GM21723 (cell line): ENCODE measurements around the gene STXBP6.

Experiments used
- ATAC-seq: cut with Tn5 transposase; IDR thresholded peaks from one replicate; pipeline ENCODE4 v1.9.1; 2021; ENCODE audit warnings: mild to moderate bottlenecking, moderate library complexity; ENCODE audit not compliant: unreplicated experiment

The STXBP6 gene

DNA sequence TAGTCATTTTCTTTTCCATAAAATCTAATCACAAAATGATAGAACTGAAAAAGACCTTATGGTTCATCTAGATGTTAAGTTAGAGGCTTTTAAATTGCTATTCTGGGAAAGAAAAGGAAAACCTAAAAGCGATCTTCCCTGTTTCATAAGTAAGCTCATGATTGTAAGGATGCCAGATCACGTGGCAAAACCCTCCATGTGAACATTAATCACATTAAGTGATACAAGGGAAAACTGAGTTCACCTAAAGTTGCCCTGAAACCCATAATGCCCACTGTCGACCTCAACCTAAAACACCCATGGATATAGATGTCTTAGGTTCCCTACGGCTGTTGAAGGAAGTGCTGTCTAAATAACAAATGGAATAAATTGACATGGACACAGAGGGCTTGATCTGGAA lies 3.0 kb upstream of the STXBP6 start:
- ATAC-seq = no peak

DNA sequence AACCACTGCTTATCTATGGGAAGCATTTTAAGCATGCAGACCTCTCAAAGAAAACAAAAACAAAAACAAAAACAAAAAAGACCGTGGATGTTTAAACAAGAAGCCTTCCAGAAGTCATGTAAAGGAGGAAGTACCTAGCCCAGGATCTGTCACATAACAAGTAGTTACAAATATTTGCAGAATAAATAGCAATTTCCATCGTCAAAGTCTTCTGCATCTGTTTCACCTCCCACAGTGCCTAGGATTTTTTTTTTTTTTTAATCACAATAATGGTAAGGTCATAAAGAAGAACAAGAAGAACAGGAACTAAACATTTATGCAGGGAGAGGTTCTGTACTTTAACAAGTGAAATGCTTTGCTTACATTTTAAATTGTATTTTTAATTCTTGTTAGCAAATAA lies 2.4 kb upstream of the STXBP6 start:
- ATAC-seq = no peak

DNA sequence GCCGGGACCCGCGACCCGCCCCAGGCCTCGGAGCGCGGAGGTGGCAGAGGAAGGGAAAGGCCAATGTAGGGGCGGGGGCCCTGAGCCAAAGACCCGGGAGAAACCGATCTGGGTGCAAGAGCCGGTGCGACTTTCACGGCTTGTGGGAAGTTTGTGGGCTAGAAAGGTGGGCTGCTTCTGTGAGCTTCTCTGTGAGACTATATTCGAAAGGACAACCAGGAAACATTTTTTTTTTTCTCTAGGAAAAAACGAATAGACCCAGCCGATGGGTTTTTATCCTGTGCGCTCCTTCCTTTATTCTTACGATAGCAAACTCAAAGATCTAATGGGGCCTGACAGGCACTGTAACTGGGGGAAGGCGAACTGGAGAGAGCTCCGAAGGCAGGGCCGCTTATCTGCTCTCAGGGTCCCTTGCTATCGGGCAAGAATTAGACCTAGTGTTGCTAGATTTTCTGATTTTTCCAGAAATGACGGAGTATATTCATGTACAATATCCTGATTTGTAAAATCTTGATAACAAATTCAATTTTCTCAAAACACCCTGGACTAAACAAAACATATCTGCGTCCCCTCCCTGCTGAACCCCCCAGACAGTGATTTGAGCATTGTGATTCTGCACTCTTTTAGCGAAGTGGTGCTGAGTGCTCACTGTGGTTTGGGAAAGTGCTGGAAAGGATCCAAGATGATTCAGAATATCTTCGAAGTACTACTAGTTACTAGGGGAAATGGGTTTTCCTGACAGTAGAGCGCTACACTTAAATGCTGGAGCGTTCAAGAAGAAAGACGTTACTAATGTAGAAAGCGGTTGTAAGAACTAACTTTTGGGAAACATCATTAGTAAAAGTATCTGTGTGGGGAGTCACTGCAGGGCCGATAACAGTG lies 563 bp upstream of the STXBP6 start:
- ATAC-seq = no peak

DNA sequence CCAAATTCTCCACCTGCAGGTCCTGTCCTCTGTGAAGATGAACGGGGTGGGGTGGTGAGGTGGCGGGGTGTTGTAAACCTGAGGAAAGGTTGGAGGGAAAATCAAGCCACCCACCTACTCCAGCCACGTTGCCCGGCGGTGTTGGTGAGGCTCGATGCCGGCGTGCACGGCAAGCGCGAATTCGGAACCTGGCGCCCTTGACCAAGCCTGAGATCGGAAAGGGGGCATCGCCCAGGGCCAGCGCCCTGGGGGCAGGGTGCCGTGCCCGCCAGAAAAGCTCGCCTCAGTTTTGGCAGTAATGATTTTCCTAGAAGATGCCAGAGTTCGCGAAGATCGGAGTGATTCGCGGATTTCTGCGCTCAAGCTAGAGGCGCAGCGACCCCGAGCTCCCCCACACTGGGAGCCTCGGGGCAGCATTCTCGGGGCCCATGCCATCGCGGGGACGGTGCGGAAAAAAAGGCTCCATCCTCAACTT lies 817 bp downstream of the STXBP6 start:
- no peak for ATAC-seq

DNA sequence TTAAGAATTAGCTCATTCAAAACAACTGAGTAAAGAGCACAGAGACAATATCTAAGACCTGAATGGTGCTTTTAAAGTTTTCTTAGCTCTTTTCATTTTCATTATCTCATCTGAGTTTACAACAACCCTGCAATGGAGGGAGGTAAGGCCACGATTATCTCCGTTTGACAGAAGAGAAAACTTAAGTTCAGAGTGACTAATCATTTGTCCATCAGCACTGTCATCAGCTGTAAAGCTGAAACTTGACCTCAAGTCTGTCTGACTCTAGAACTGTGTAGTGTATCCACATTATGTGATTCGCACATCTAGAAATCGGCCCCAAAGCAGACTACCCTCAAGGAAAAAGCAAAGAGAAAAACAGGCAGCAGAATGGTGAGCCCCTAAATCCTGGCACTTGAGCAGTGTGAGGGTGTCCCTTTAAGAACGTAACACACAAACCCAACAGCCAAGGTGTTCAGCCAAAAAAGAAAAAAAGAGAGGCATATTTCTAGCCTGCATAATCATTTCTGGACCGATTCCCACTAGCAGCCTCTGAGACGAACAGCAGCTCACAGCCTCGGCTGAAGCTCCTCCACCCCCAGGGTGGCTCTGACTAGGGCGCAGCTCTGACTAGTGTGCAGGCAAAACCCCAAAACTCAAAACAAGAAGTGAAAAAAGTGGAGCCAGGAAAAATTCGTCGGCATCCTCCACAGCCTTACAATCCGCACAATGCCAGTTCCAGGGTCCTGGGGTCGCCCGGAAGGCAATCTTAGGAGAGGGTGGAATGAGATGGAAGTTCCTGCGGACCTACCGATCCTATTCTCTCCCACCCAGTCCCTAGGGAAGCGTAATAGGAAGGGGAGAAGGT lies 1.6 kb downstream of the STXBP6 start:
- ATAC-seq = no peak

DNA sequence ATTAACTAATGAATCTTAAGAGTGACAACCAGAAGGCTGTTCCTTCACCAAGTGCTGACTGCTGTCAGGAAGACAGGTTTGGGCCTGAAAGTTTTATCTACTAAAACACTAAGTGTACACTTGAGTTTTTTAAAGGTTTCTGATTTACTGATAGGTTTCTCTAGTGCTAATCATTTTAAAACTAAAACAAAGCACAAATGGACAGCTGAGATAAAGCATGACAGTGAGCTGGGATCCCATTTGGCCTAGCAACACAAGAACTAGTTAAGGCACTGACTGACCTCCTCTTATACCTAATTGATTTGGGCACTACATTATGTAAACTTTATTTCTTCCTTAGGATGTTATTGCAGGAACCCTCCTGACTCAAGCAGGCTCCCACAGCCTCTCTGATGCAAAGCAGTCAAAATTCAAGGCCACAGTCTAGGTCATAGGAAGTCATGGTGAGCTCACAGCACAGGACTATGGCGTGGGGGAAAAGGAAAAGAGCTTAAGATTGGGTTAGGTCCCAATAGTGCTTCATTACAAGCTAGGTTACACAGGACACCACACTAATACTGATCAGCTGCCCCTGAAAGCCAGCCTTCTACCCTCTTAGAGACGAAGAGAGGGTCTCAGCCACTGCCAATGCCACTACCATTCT lies 3.5 kb downstream of the STXBP6 start:
- no peak for ATAC-seq

DNA sequence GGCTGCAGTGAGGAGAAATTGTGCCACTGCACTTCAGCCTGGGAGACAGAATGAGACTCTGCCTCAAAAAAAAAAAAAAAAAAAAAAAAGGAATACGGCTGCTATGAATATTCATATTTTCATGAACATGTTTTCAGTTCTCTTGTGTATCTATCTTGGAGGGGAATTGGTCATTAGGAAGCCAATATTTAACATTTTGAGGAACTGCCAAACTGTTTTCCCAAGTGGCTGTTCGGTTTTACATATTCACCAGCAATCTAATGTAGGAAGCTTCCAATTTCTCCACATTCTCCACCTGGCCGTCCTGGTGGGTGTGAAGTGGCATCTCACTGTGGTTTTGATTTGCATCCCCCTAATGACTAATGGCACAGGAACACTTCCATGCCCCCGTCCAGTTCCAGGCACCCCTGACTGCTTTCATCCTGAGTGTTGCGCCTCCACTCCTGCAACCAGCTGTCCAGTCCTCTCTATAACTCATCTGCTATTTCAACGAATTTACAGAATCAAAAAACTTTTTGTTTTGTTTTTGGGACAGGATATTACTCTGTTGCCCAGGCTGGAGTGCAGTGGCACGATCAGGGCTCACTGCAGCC lies 5.7 kb downstream of the STXBP6 start:
- ATAC-seq = no peak

DNA sequence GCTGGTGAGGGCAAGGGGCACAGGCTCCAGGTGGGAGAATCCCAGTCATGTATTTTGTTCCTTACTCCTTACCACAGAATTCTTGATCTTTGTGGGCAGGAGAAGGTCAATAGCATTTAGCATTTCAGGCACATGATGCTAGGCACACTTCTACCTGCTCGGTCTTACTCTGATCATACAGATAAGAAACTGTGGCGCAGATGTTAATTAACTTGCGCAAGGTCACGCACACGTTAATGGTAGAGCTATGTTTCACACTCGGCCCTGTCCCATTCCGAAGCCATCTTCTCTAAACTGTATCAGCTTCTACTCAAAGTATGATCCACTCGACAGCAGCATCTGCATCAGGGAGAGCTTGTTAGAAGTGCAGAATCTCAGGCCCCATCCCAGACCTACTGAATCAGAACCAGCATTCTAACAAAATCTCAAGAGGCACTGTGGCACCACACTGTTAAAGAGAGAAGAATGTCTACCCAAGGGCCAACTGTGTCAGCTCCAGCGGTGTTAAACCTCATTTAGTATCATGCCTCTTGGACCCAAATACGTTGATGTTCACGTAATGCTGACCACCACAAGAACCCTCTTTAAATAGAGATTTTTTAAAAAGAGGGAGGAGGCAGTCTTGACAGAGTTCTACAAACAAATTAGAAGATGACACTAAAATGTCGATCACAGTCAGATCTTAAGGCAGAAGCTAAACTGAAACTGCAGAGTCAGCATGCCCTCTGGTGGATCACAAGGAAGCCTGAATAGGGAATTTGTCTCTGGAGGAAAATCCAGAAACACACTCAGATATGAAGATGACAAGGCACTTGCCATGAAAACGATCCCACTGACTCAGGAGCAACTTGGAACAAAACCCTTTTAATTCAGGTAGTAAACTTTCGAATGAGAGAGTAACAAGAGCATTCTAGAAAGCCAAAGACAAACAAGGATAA lies 7.3 kb downstream of the STXBP6 start:
- ATAC-seq = no peak

DNA sequence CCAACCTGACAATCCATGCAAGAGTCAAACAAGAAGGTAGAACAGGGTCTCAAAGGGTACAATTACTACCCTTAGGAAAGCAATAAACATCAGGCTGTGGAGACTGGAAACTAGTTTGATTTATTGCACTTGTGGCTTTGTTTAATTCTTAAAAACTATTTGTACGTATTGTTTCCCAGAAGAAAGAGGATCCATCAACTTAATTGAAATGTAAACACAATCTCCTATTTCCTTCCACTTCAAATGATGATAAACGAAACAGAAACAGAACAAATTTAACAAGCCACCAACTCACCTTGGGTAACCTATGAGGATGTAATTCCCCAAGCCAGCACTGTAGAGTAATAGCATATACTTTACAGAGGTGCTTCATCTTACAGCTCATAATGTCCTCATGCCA lies 8.0 kb downstream of the STXBP6 start:
- ATAC-seq = no peak

DNA sequence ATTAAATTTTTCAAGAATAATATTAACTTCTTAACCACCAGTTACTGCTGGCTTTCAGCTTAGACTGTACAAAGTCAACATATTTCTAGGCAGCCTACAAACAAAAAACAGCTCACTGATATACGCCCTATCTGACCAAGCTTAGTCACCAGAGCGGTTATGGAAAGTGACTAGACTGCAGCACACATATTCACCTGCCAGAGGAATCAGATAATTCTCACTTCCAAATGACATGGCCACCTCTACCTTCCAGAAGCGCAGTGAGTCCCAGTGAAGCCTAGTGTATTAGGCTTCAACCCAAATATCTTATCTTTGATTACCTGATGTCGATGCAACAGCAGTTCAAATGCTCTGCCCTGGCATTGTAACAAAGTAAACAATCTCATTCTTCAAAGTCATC lies 8.5 kb downstream of the STXBP6 start:
- no peak for ATAC-seq

DNA sequence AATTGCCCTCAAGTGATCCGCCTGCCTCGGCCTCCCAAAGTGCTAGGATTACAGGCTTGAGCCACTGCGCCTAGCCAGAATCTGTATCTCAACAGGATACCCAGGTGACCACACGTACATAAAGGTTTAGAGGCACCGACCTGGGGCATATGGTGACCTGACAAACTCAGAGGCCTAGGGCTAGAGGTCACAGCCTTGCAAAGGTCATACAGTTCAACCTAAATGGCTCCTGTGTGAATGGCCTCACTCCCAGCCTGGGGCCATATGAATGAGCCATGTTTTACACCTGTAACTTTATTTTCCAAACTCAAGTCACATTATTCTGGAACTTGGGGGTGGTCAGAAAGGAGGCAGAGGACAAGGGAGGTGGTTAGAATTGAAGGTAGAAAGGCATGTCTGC lies 10.0 kb downstream of the STXBP6 start:
- no peak for ATAC-seq

DNA sequence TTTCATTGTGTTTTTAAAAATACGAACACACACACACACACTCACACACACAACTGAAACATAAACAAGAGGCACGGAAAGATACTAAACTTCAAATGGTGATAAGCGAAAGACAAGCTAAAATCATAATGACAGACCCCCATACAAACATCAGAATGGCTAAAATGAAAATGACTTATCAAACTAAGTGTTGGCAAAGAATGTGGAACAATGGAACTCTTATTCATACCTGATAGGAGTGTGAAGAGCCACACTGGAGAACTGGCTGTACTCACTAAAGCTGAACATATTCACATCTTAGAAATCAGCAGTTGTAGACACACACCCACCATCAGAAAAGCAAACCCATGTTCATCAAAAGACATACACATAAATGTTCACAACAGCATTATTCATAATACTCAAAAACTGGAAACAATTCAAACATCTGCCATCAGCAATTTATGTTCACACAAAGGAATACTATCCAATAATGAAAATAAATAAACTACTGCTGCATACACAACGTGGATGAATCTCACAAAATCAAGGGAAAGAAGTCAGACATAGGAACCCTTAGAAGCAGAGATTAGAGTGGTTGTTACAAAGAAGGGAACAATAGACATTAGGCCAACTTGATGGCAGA lies 11.8 kb downstream of the STXBP6 start:
- no peak for ATAC-seq

DNA sequence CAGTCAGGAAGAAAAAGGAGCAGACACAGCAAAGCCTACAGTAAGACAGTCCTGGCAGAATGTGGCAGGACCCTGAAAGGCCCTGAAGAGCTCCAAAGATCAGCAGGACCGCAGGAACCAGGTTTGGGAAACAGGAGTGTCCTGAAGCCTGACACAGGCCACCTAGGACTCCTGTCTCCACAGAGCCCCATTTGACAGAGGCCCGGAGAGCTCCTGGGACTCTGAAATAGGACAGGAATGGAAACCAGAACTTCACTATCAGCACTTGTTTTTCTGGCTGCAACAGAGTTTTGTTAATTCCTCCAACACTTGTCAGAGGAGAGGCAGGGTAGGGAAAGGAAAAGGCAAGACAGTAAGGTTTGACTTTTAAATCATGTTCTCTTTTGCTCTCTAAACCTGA lies 12.9 kb downstream of the STXBP6 start:
- ATAC-seq = no peak

DNA sequence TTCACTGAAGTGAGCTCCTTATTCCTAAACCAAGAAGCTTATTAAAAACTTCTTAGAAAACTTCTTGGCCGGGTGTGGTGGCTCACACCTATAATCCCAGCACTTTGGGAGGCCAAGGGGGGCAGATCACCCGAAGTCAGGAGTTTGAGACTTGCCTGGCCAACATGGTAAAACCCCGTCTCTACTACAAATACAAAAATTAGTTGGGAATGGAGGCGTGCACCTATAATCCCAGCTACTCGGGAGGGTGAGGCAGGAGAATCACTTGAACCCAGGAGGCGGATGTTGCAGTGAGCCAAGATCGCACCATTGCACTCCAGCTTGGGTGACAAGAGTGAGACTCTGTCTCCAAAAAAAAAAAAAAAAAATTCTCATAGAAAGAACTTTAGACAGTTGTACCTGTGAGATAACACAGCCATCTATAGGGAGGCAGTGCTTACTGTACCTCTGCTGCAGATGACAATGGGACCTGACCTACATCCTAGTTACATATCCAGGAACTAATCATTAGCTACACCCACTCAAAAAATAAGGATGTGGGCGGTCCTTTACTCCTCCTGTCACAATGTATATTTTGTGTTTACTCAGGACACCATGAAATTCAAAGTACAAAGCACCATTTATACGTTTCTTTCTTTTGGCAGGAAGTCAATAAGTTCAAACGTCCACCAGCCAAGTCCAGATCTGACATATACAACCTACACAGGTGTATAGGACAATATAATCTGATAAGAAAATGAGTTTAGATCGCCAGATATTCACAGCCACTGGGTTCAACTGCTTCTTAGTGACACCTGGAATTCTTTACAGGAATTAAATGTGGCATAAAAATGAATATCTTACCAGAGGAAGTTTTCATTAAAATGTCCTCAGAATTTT lies 14.9 kb downstream of the STXBP6 start:
- ATAC-seq = no peak

DNA sequence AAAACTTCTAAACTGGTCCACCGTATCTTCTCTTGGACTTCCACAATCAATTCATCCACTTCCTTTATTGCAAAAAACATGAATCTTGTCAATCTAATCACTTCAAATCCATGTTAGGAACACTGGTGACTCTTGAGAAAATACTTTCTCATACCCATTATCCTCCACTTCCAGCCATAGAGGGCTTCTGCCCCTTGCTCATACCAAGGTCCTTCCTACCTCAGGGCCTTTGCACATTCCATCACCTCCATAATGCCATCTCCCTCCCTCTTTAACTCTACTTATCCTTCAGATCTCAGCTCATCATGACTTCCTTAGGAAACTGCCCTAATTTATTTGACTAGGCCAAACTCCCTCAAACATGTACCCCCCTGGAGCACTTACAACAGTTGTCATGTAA lies 16.6 kb downstream of the STXBP6 start:
- no peak for ATAC-seq

DNA sequence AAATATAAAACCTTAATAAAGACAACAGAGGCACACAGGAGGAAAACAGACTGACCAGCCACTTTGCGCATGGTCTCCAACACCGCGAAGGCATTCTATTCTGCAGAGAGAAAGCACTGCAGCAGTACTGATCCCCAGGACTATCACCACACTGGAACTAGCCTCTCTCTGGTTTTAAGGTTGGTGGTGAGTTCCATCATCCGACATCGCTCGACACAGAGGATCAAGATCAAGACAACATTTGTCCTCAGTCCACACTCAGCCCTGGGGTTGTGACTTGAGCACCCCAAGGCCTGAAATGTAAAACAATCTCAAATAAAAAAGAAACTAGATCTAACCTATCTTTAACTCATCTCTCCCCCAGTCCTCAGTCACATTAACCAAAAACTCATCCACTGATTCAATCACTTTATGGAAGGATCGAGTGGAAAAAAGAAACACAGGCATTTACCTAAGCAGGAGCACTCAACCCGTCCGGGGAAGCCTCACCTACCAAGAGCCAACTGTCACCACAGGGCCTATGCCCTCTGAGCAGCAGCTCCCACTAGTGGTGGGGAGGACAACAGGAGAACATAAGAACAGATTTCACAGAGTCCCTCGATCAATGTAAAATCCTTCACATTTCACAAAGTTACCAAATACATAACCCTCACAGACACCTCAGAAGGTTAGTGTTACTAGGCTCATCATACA lies 17.7 kb downstream of the STXBP6 start:
- no peak for ATAC-seq

DNA sequence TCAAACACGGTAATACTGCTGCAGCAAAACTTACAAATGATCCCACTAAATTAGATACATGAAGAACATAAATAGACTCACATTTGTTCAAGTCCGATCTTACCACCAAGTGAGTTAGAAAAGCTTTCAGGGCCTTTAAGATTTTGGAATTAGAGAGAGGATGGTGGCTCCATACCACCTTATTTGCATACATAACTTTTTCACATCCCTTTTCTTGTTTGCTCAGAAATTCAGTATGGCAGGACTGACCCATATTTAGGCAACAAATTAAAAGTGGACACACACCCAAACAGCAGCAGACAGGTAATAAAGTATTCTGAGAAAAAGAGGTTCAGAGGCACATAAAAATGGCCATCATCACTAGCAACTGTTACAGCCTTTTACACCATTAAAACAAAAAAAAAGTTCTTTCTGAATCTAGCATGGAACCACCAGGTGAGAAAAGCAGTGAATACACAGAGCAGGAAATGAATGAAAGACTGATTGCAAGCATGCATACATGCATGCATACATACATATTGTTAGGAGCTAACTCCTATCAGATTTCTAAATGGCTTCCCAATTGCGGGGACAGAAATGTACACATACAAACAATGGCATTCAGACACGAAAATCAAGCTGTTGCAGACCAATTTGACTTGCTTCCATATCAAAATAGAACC lies 23.3 kb downstream of the STXBP6 start:
- ATAC-seq = no peak
